ENCODE data around the gene KCNH6.

The KCNH6 gene

DNA sequence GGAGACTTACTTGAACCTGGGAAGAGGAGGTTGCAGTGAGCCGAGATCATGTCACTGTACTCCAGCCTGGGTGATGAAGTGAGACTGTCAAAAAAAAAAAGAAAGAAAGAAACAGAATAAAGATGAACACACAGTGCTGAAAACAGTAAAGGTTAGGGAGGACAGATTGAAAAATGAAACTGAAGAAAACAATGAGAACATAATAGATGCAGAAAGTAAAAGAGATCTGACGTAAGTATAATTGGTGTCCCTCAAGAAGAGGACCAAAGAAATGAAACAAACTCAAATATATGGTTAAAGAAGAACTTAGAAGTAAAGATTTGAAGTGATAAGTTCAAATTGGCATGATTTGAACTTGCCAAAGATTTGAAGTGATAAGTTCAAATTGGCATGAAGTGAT, 34.3 kb downstream of the KCNH6 start:
- DNase-seq: no peak

DNA sequence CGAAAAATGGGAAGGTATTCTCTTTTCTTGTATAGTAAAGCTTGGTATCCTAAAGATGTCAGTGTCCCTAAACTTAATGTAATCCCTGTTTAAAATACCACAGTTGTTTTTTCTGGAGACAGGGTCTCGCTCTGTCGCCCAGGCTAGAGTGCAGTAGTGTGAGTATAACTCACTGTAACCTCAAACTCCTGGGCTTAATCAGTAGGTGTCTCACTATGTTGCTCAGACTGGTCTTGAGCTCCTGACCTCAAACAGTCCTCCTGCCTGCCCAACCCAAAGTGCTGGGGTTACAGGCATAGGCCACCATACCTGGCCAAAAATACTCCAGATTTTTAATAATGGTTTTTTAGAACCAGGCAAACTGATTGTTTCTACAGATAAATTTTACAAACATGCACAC, 35.3 kb downstream of the KCNH6 start:
- no peak for DNase-seq

DNA sequence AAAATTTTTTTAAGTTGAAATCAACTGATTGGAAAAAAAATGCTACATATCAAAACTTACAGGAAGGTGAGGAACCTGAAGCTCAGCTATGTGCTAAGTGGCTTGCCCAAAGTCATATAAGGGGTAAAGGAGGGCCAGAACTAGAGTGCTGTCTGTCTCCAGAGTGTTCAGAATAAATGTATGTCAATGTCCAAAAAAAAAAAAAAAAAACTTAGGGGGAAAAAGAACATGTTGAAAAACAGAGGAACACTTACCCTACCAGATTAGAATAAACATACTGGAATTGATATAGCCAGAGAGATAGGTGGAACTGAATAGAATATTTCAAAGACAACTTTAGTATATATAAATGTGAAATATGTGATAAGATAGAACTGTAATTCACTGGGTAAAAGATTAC, 38.7 kb downstream of the KCNH6 start:
- no peak for DNase-seq

DNA sequence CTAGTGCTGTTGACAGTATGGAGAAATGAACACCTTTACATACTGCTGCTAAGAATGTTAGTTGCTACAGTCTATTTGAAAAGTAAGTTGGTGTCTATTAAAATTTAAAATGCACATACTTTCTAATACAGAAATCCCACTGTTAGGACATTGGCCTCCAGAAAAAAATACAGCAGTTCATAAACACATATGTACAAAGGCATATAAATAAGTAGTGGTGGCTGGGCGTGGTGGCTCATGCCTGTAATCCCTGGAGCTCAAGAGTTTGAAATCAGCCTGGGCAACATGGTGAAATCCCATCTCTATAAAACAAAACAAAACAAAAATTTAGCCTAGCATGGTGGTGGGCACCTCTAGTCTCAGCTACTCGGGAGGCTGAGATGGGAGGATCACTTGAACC, 40.2 kb downstream of the KCNH6 start:
- no peak for DNase-seq

DNA sequence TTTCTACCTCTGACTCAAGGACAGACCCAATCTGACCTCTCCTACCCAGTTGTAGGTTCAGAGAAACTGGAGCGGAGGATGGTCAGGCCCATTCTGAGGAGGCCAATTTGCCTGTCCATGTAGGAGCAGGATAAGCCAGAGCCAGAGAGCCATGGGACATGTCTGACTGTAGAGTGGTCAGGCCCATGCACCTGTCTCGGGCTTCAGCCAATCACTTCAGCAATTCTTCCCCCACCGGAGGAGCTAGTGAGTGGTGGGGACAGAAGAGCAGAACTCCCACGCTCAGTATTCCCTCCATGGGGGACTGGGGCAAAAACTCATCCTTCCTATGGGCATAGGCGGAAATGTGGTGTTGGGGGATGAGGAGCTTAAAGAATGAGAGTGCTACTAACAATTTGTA, 41.4 kb downstream of the KCNH6 start:
- DNase-seq: no peak

DNA sequence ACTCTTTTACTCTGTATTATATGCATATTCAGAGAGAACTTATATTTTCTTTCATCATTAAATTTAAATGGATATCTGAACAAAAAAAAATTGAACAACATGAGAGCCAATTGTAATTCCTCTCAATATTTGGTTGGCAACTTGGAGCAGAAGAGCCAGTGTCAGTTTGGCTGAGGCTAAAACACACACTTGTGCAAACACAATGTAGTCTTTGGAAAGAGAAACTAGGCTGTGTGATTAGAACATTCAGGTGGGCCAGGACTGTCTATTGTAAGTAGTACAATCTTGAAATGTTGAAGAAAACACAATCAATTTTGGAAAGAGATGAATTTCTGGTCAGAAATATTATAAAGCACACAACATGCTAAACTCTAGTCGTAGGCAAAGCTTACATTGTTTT, 44.1 kb downstream of the KCNH6 start:
- DNase-seq: no peak

DNA sequence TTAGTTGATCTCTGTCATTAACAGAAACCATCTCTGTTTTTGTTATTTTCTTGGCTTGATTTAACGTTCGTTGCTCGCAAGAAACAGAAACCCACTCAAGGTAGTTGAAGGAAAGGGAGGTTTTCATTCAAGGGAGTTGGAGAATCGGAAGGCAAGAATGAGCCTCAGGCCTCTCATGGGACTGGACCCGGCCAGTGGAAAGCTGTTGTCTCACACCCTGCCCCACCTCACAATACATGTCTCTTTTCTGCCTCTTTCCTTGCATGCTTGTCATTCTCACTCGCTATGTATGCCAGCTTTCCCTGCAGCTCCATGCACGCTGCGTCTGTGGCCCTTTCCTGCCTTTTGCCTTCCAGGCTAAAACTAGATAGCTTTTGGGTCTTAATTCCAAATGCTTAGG, 45.4 kb downstream of the KCNH6 start:
- DNase-seq: no peak

DNA sequence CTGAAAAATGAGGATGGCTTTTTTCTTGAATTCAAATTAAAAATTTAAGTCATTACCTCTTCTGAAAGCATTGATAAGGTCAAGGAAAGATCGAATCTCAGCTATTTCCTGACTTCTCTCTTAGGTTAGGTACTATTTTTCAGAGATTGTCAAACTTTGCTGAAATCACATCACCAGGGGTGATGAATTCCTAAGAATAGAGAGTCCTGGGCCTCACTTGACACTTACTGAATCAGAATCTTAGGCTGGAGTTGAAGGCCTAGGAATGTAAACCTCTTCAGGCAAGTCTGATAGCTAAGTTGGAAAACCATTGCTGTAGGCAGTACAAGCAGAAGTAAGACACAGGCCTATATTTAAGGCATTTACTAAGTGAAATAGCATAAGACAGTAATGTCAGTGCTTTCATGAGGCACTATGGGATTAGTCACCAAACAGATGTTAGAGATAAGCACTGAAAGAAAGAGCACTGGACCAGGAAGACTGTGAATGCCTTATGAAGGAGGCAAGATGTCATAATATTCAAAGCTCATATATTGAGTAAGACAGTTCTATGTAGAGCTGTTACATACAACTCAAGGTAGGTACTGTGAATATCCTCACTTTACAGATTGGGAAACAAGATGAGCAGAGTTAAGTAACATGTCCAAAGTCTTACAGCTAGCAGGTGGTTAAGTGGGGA, 48.6 kb downstream of the KCNH6 start:
- DNase-seq: peak; percentile 40

DNA sequence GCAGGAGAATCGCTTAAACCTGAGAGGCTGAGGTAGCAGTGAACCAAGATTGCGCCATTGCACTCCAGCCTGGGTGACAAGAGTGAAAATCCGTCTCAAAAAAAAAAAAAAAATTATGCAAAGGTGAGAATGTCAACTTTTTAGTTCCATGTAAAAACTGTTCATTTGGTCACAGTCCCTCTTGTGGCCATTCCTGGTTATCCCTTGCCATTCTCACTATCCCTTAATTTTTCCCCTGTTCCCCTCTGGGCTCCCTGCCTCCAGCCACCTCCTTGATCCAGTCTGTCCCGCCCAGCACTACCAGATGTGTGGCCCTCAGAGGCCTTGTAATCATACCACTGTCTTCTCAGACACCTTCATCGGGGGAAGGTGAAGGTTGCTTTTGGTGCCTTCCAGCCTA, 50.5 kb downstream of the KCNH6 start:
- no peak for DNase-seq

DNA sequence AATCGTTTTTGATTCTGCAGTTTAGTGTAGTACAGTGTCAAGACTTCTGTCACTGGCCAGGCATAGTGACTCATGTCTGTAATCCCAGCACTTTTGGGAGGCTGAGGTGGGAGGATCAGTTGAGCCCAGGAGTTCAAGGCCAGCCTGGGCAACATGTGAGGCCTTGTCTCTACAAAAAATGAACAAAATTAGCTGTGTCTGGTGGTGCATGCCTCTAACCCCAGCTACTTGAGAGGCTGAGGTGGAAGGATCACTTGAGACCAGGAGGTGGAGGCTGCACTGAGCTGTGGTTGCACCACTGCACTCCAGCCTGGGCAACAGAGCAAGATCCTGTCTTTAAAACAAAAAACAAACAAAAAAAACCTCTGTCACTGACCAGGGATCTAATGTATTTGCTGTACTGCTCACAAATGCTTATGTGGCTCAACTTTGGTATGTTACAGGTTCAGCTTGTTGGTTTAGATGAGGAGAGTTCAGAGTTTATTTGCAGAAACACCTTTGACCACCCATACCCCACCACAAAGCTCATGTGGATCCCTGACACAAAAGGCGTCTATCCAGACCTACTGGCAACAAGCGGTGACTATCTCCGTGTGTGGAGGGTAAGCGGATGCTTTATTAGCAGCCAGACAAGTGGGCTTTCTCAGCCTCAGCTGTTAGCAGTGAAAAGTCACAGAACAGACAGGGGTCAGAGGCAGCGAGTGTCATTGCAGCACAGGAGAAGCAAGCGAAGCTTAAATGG, 55.0 kb downstream of the KCNH6 start:
- no peak for DNase-seq

DNA sequence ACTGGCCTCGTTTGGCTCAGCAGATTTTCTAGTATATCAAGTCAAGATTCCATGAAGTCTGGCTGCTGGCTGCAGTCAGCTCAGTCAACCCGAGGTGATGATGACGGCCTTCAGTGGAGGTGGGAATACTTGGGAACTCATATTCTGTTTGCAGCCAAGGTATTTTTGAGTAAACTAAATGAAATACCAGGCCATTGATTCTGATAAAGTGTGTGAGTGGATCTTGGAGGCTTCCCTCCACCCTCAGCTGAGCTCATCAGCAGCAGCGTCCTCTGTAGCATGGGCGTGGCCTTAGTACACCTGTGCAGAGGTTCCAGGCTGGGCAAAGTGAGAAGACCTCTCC, 55.6 kb downstream of the KCNH6 start:
- DNase-seq: no peak

DNA sequence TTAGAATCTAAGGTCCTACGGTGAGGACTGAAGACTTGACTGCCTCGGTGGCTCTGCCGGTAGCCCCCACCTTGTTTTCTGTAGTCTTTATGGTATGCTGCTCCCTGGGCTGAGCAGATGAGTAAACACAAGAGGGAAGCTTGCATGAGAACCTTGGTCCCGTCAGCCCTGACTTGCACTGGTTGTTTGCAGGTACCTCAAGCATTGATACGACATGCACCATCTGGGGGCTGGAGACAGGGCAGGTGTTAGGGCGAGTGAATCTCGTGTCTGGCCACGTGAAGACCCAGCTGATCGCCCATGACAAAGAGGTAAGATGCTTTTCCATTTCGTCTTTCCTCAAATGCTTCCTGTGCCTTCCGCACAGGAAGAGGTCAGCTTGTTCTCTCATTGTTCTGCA, 56.5 kb downstream of the KCNH6 start:
- DNase-seq: no peak

DNA sequence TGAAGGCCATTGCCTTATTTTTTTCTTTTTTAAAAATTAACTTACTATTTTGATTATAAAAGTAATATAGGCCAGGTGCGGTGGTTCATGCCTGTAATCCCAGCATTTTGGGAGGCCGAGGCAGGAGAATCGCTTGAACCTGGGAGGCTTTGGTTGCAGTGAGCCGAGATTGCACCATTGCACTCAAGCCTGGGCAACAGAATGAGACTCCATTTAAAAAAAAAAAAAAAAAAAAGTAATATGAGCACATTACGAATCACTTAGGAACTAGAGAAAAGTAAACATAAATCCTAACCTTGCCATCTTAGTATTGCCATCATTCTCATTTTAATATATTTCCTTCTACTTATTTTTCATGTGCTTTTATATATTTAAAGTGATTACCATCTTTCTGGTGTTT, 64.6 kb downstream of the KCNH6 start:
- no peak for DNase-seq

DNA sequence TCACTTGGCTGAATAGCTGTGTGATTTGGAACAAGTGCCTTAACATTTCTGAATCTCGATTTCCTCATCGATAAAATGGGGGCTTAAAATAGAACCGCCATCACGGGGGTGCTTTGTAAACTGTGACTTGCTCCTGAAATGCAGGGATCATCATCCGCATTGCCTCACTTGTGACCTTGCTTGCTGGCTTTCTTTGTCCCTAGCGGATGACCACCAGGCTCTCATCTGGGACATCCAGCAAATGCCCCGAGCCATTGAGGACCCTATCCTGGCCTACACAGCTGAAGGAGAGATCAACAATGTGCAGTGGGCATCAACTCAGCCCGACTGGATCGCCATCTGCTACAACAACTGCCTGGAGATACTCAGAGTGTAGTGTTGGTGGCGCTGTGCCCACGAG, 65.6 kb downstream of the KCNH6 start:
- no peak for DNase-seq

DNA sequence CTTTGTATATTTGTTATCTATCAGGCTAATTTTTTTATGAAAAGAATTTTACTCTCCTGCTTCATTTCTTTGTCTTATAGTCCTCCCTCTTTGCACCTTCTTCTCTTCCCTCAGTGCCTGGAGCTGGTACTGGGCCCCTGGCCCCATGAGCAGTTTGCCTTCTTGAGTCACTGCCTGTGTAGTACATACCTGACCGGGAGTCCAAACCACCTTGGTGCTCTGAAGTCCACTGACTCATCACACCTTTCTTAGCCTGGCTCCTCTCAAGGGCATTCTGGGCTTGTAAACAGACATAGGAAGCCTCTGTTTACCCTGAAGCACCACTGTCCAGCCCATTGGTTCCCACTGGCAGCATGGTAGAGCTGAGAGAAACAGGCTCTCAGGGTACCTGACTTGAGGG, 66.5 kb downstream of the KCNH6 start:
- no peak for DNase-seq

DNA sequence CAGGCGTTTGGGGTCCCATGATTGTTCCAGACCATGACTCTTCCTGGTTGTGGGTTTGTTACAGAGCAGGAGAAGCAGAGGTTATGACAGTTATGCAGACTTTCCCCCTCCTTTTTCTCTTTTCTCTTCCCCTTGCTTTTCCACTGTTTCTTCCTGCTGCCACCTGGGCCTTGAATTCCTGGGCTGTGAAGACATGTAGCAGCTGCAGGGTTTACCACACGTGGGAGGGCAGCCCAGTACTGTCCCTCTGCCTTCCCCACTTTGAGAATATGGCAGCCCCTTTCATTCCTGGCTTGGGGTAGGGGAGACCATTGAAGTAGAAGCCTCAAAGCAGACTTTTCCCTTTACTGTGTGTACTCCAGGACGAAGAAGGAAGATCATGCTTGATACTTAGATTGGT, 69.6 kb downstream of the KCNH6 start:
- DNase-seq: no peak

DNA sequence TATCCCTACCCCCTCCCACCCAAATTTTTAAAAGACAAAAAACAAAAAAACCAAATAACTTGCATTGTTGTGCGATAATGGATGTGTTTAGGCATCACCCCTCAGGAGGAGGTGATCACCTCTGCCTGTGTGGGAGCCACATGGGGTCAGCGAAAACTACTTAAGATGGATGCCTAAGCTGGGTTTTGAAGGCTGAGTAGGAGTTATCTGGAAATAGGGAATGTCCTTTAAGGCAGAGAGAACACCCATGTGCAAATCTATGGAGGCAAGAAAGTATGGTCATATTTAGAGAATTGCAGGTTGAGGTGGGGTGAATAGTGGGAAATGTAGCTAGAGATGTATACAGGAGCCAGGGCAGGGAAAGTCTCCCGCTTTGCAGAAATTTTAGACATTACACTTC, 72.0 kb downstream of the KCNH6 start:
- no peak for DNase-seq

Data from suppressor macrophage treated with lipopolysaccharide for 4 hours (primary cell).